Smooth muscle cell (in vitro differentiated cells): ENCODE results near the gene PRPF19. TPM values are rescaled to one million over a fixed set of nuclear protein-coding genes. Genes with fewer than 3 reads are reported as not detected.

ENCODE experiments used
- DNase-seq: peaks from one replicate; lab custom pipeline; 2025; ENCODE audit not compliant: unreplicated experiment; lab: John Stamatoyannopoulos, UW
- H2AFZ ChIP-seq: fragments of 200-600 bp; sonication (generic); 2 replicates; pipeline ENCODE4 v1.6.0; 2016; ENCODE audit warnings: antibody characterized with exemption, low read depth, mild to moderate bottlenecking
- H3F3A ChIP-seq: fragments of 200-600 bp; sonication (generic); 2 replicates; pipeline ENCODE4 v1.6.0; 2017; ENCODE audit warnings: antibody characterized with exemption, low read depth
- H3K27ac ChIP-seq: fragments of 200-600 bp; sonication (generic); 2 replicates; pipeline ENCODE4 v1.5.1; 2016; ENCODE audit warnings: low read depth, mild to moderate bottlenecking
- H3K27me3 ChIP-seq: fragments of 200-600 bp; sonication (generic); 2 replicates; pipeline ENCODE4 v1.6.1; 2016; ENCODE audit warnings: low read depth, mild to moderate bottlenecking
- H3K36me3 ChIP-seq: fragments of 200-600 bp; sonication (generic); 2 replicates; pipeline ENCODE4 v1.5.1; 2016; ENCODE audit warnings: low read depth
- H3K4me1 ChIP-seq: fragments of 200-600 bp; sonication (generic); 2 replicates; pipeline ENCODE4 v1.5.1; 2016; ENCODE audit warnings: low read depth
- H3K4me2 ChIP-seq: fragments of 200-600 bp; sonication (generic); 2 replicates; pipeline ENCODE4 v1.6.0; 2016; ENCODE audit warnings: mild to moderate bottlenecking
- H3K4me3 ChIP-seq: fragments of 200-600 bp; sonication (generic); 2 replicates; pipeline ENCODE4 v1.5.1; 2016; ENCODE audit warnings: mild to moderate bottlenecking
- H3K79me2 ChIP-seq: fragments of 200-600 bp; sonication (generic); 2 replicates; pipeline ENCODE4 v1.6.0; 2016; ENCODE audit warnings: low read depth, mild to moderate bottlenecking
- H3K9ac ChIP-seq: fragments of 200-600 bp; sonication (generic); 2 replicates; pipeline ENCODE4 v1.6.0; 2016; ENCODE audit warnings: low read depth
- H3K9me3 ChIP-seq: fragments of 200-600 bp; sonication (generic); replicated peaks from 2 replicates; pipeline ENCODE4 v1.5.1; 2016; ENCODE audit warnings: low read depth
- H4K20me1 ChIP-seq: fragments of 200-600 bp; sonication (generic); 2 replicates; pipeline ENCODE4 v1.6.0; 2016; ENCODE audit warnings: low read depth
- WGBS: methylation state at CpG from one replicate; pipeline ENCODE4 v1.1.7; 2016; ENCODE audit warnings: low lambda C conversion rate; 5-methylcytosine and 5-hydroxymethylcytosine counted together
- polyA plus RNA-seq: library from polyadenylated mRNA; unstranded; fragments of >200 nt; fragmentation: Nextera tagmentation; extraction: Ambion mirVana; gene quantifications from 2 replicates; pipeline ENCODE4 v1.2.1, GENCODE V29; 2016
- total RNA-seq: library from RNA; depleted of rRNA; stranded (reverse); fragments of >200 nt; gene quantifications from 2 replicates; pipeline ENCODE4 v1.2.3, GENCODE V29; 2014
- TF ChIP-seq, protein P1 (sequence below): fragments of 200-600 bp; sonication (generic); IDR thresholded peaks from 2 replicates; pipeline ENCODE4 v1.5.1; 2017; ENCODE audit warnings: borderline replicate concordance, mild to moderate bottlenecking, antibody characterized with exemption; ENCODE audit not compliant: insufficient read depth, poor library complexity, severe bottlenecking

Gene PRPF19
- total and polyA plus RNA-seq, 2 experiments from 2014 or later = 10.2 to 33.0 TPM

DNA sequence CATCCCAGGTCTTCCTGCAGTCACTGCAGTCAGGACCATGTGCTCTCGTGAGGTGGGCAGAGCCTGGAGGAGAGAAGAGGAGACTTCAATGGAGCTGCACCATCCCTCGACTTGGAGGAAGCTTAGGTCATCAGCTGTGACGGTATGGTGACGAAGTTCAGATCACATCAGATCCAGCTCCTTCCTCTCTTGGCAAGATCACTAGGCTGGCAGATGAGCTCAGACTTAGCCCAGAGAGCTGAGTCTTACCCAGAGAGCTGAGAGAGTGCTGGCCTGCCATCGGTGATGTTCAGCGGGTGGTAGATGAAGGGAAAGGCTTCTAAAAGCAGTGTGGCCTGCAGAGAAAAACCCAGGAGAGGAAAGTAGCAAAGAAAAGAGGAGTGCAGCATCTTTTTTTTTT, 47.4 kb upstream of the PRPF19 start:
- no peak overlapping the region for H3K4me3 ChIP-seq
- H3K36me3 ChIP-seq = no peaks in the 10 kb centered on the region
- no peaks in the 10 kb centered on the region for H3F3A ChIP-seq
- 77% methylated on average over 6 of the region's 6 CpGs for WGBS
- H2AFZ ChIP-seq = no peak overlapping the region
- no peak for DNase-seq
- H3K9me3 ChIP-seq = no peaks in the 10 kb centered on the region
- peaks cover 44% of the 10 kb centered on the region for H3K27me3 ChIP-seq
- TF ChIP-seq, protein P1, sequence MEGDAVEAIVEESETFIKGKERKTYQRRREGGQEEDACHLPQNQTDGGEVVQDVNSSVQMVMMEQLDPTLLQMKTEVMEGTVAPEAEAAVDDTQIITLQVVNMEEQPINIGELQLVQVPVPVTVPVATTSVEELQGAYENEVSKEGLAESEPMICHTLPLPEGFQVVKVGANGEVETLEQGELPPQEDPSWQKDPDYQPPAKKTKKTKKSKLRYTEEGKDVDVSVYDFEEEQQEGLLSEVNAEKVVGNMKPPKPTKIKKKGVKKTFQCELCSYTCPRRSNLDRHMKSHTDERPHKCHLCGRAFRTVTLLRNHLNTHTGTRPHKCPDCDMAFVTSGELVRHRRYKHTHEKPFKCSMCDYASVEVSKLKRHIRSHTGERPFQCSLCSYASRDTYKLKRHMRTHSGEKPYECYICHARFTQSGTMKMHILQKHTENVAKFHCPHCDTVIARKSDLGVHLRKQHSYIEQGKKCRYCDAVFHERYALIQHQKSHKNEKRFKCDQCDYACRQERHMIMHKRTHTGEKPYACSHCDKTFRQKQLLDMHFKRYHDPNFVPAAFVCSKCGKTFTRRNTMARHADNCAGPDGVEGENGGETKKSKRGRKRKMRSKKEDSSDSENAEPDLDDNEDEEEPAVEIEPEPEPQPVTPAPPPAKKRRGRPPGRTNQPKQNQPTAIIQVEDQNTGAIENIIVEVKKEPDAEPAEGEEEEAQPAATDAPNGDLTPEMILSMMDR = no peak
- no peaks in the 10 kb centered on the region for H3K79me2 ChIP-seq
- no peak overlapping the region for H3K27ac ChIP-seq
- H3K9ac ChIP-seq = no peak overlapping the region
- peaks cover 6% of the 10 kb centered on the region for H3K4me1 ChIP-seq
- H4K20me1 ChIP-seq = no peaks in the 10 kb centered on the region
- H3K4me2 ChIP-seq = no peak overlapping the region

- H3K9me3 ChIP-seq = no peaks in the 10 kb centered on the region
- WGBS = 49% methylated on average over 3 of the region's 3 CpGs
- no peak overlapping the region for H3K4me3 ChIP-seq
- TF ChIP-seq, protein P1 = no peak
- H3K79me2 ChIP-seq = no peaks in the 10 kb centered on the region
- peaks cover 47% of the 10 kb centered on the region for H3K27me3 ChIP-seq
- H3K9ac ChIP-seq = no peak overlapping the region
- H2AFZ ChIP-seq = no peak overlapping the region
- H3K27ac ChIP-seq = no peak overlapping the region
- DNase-seq = no peak
- no peaks in the 10 kb centered on the region for H3F3A ChIP-seq
- peaks cover 6% of the 10 kb centered on the region for H3K4me1 ChIP-seq
- no peaks in the 10 kb centered on the region for H3K36me3 ChIP-seq
- H3K4me2 ChIP-seq = no peak overlapping the region
- no peaks in the 10 kb centered on the region for H4K20me1 ChIP-seq
Measured at GRCh38 chr11:60952742-60953170, 46.4 kb upstream of the PRPF19 start.

DNA sequence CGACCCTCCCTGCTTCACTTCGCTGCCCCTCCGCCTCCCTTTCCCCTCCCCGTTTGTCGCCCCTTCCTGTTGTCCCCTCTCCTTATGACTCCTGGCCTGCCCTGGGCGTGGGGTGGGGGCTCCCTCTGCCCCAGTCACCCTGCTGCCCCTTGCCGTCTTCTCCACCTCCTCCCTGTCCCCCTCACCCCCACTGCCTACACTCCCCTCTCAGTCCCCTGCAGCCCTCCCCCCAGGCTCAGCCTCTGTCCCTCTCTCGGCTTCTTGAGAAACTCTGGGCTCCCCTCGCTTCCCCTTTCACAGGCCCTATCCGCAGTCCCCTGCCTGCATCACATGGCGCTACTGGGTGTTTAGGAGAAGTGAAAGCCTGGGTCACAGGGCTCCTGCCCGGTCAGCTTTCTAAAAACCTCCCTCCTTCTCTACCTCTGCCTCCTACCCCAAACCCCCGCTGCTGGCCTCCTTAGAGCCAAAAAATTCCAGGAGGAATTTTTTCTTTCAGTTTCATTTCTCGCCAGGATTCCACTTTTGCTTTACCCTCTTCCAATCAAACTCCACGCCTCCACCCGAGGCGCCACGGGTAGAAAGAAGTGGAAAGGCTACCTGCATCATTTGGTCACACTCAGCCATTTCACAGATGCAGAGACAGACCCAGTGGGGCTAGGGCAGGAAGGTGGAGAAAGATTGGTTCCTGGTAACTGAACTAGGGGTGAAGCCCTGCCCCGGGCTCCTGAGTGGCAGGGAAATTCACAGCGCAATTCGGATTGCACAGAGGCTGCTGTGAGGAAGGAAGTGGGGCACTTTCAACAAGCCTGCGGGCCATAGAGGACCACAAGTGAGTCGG, 45.7 kb upstream of the PRPF19 start, which contains the start of gene SLC15A3:
SLC15A3 (minus strand) TSS at position 273 of the 838 bp plus-strand sequence. CDS start 625 bp downstream, outside the sequence.
- Histone ChIP-seq H3K27ac (no peak within 1 kb of the TSS), H2AFZ (peak within 1 kb of the TSS; percentile 85), H3K36me3 (no peaks in the 10 kb centered on the region), H3K27me3 (peaks cover 47% of the 10 kb centered on the region), H3K9me3 (no peaks in the 10 kb centered on the region), H3K4me3 (peak within 1 kb of the TSS; percentile 47), H4K20me1 (no peaks in the 10 kb centered on the region), H3K9ac (no peak within 1 kb of the TSS), H3K4me1 (peaks cover 6% of the 10 kb centered on the region), H3F3A (no peaks in the 10 kb centered on the region), H3K4me2 (peak within 1 kb of the TSS; percentile 78), H3K79me2 (no peaks in the 10 kb centered on the region)
- no peak for DNase-seq
- TF ChIP-seq, protein P1 = no peak
- WGBS = 38% methylated on average over 16 of the region's 23 CpGs
